IPS-11a (cell line): ENCODE data around the gene GULP1.

Experiments used
- H3K4me3 ChIP-seq: one replicate; pipeline ENCODE4 v1.5.1; 2013; ENCODE audit warnings: low read depth, low read length, control low read depth

GULP1 gene

GRCh38 chr2:188365058-188365641 lies 73.5 kb downstream of the GULP1 start:
- H3K4me3 ChIP-seq, result no peak overlapping the region

GRCh38 chr2:188367164-188367563 lies 75.5 kb downstream of the GULP1 start:
- H3K4me3 ChIP-seq, result no peak overlapping the region

GRCh38 chr2:188369365-188369764 lies 77.7 kb downstream of the GULP1 start:
- no peak overlapping the region for H3K4me3 ChIP-seq

GRCh38 chr2:188378371-188378950 lies 86.8 kb downstream of the GULP1 start:
- H3K4me3 ChIP-seq, result no peak overlapping the region

GRCh38 chr2:188379748-188380147 lies 88.1 kb downstream of the GULP1 start:
- no peak overlapping the region for H3K4me3 ChIP-seq

GRCh38 chr2:188380280-188380679 lies 88.6 kb downstream of the GULP1 start:
- H3K4me3 ChIP-seq, result no peak overlapping the region

GRCh38 chr2:188381614-188382013 lies 89.9 kb downstream of the GULP1 start:
- H3K4me3 ChIP-seq, result no peak overlapping the region

- no peak overlapping the region for H3K4me3 ChIP-seq
Observed at GRCh38 chr2:188382107-188382506, 90.4 kb downstream of the GULP1 start.

- no peak overlapping the region for H3K4me3 ChIP-seq
Observed at GRCh38 chr2:188383158-188383557, 91.5 kb downstream of the GULP1 start.

GRCh38 chr2:188385857-188386256 lies 94.2 kb downstream of the GULP1 start:
- no peak overlapping the region for H3K4me3 ChIP-seq

- H3K4me3 ChIP-seq, result no peak overlapping the region
Observed at GRCh38 chr2:188388831-188389230, 97.2 kb downstream of the GULP1 start.

- H3K4me3 ChIP-seq, result no peak overlapping the region
Observed at GRCh38 chr2:188391354-188391753, 99.7 kb downstream of the GULP1 start.

- H3K4me3 ChIP-seq, result no peak overlapping the region
Observed at GRCh38 chr2:188394931-188395472, 103.3 kb downstream of the GULP1 start.

- no peak overlapping the region for H3K4me3 ChIP-seq
Observed at GRCh38 chr2:188395903-188396689, 104.4 kb downstream of the GULP1 start.

- H3K4me3 ChIP-seq, result no peak overlapping the region
Observed at GRCh38 chr2:188399159-188399558, 107.5 kb downstream of the GULP1 start.

GRCh38 chr2:188403676-188404075 lies 112.0 kb downstream of the GULP1 start:
- H3K4me3 ChIP-seq, result no peak overlapping the region

- H3K4me3 ChIP-seq, result no peak overlapping the region
Observed at GRCh38 chr2:188404341-188405004, 112.8 kb downstream of the GULP1 start.

GRCh38 chr2:188406414-188406813 lies 114.7 kb downstream of the GULP1 start:
- no peak overlapping the region for H3K4me3 ChIP-seq

GRCh38 chr2:188410504-188411235 lies 119.0 kb downstream of the GULP1 start:
- no peak overlapping the region for H3K4me3 ChIP-seq

GRCh38 chr2:188412190-188412589 lies 120.5 kb downstream of the GULP1 start:
- no peak overlapping the region for H3K4me3 ChIP-seq

GRCh38 chr2:188414411-188414810 lies 122.7 kb downstream of the GULP1 start:
- no peak overlapping the region for H3K4me3 ChIP-seq
